Calu3 (cell line): ENCODE data around the gene SOX14. TPM values are rescaled to one million over a fixed set of nuclear protein-coding genes. Genes with fewer than 3 reads are reported as not detected.

Experiments used
- BruUV-seq: library from RNA; stranded (reverse); fragments of 400-500 nt; replicated peaks from 2 replicates; lab custom pipeline; 2021; lab: Mats Ljungman, UMichigan
- CTCF ChIA-PET: fragments of 300-600 bp; sonication (Branson Sonifier 250); formaldehyde crosslinking; loops from one replicate; lab custom pipeline; 2022; ENCODE audit warnings: antibody characterized with exemption; lab: Charles Lee
- DNase-seq: peaks from one replicate; pipeline ENCODE4 v3.0.0; 2022
- H3K27ac Mint-ChIP-seq: one replicate; pipeline ENCODE4 v1.8.0; 2022; ENCODE audit warnings: mixed read lengths; ENCODE audit not compliant: unreplicated experiment
- H3K27me3 Mint-ChIP-seq: one replicate; pipeline ENCODE4 v1.8.0; 2022; ENCODE audit warnings: mixed read lengths; ENCODE audit not compliant: unreplicated experiment
- H3K36me3 Mint-ChIP-seq: one replicate; pipeline ENCODE4 v1.8.0; 2022; ENCODE audit warnings: mild to moderate bottlenecking, moderate library complexity, mixed read lengths; ENCODE audit not compliant: insufficient read depth, unreplicated experiment
- H3K4me1 Mint-ChIP-seq: one replicate; pipeline ENCODE4 v1.8.0; 2022; ENCODE audit warnings: mild to moderate bottlenecking, low read depth, mixed read lengths; ENCODE audit not compliant: unreplicated experiment
- H3K4me3 Mint-ChIP-seq: one replicate; pipeline ENCODE4 v1.8.0; 2022; ENCODE audit warnings: mild to moderate bottlenecking, low read depth, moderate library complexity, mixed read lengths; ENCODE audit not compliant: unreplicated experiment
- H3K9me3 Mint-ChIP-seq: one replicate; pipeline ENCODE4 v1.8.0; 2022; ENCODE audit warnings: low read depth, mixed read lengths; ENCODE audit not compliant: unreplicated experiment
- CTCF ChIP-seq: fragments of 200-600 bp; IDR thresholded peaks from one replicate; pipeline ENCODE4 v1.8.0; 2022; ENCODE audit warnings: antibody characterized with exemption; ENCODE audit not compliant: unreplicated experiment
- intact Hi-C: fragments of 100-400 bp; cut with micrococcal nuclease; formaldehyde crosslinking; loops from one replicate; pipeline ENCODE4 v1.10.0; 2022; ENCODE audit not compliant: unreplicated experiment
- total RNA-seq: library from RNA; stranded (reverse); gene quantifications from 2 replicates; pipeline ENCODE4 v1.2.3, GENCODE V29; 2022

SOX14 gene
- total RNA-seq, 1 experiment from 2014 or later, result not detected

- BruUV-seq, result no TSS peak
- TF ChIP-seq CTCF, result no peak
- CTCF ChIA-PET, result interaction anchor here (0.6 kb wide), 1 partner anchor 9 kb away, joined by 3 read pairs; no protein-coding TSS in a partner anchor
- Mint-ChIP-seq H3K27me3 (peaks cover 78% of the 10 kb centered on the region), H3K4me1 (peaks cover 8% of the 10 kb centered on the region), H3K4me3 (peak overlapping the region; percentile 81), H3K9me3 (peaks cover 10% of the 10 kb centered on the region), H3K27ac (no peak overlapping the region), H3K36me3 (peaks cover 5% of the 10 kb centered on the region)
- DNase-seq, result no peak
- intact Hi-C loops, result no loop called here
Observed at GRCh38 chr3:137762674-137763593, 1.2 kb upstream of the SOX14 start.

DNA sequence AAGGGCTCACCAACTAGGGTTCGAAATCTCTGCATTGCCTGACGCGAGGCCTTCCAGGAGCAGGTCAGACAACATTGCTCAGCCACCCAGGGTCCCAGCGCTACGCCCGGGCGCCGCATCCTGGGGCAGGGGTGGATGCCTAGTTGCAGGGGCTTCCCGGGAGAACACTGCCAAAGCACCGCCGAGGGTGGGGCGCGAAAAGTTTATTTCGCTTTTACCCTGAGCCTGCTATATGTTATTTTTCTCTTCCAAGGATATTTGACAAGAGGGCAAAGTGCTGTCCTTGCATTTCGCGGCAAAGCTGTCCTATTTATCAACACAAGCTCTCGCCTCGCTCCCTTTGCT lies 549 bp upstream of the SOX14 start:
- H3K27me3 Mint-ChIP-seq, result peaks cover 84% of the 10 kb centered on the region
- H3K4me3 Mint-ChIP-seq, result peak overlapping the region; percentile 81
- intact Hi-C loops, result no loop called here
- no peak overlapping the region for H3K27ac Mint-ChIP-seq
- CTCF ChIA-PET, result no interaction called here
- H3K4me1 Mint-ChIP-seq, result peaks cover 8% of the 10 kb centered on the region
- peaks cover 10% of the 10 kb centered on the region for H3K9me3 Mint-ChIP-seq
- BruUV-seq, result no TSS peak
- no peak for TF ChIP-seq CTCF
- H3K36me3 Mint-ChIP-seq, result peaks cover 11% of the 10 kb centered on the region
- DNase-seq, result no peak

DNA sequence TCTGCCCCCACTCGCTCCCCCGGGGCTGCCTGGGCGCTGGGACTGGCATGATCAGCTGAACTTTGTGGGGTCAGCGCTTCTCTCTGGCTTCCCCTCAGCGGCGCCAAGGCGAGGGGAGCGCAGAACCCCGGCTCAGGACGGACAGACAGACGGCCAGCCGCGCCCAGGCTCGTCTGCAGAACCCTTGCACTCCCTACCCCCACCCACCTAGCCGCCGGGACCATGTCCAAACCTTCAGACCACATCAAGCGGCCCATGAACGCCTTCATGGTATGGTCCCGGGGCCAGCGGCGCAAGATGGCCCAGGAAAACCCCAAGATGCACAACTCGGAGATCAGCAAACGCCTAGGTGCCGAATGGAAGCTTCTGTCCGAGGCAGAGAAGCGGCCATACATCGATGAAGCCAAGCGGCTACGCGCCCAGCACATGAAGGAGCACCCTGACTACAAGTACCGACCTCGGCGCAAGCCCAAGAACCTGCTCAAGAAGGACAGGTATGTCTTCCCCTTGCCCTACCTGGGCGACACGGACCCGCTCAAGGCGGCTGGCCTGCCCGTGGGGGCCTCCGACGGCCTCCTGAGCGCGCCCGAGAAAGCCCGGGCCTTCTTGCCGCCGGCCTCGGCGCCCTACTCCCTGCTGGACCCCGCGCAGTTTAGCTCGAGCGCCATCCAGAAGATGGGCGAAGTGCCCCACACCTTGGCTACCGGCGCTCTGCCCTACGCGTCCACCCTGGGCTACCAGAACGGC lies 621 bp downstream of the SOX14 start:
- no peak overlapping the region for H3K27ac Mint-ChIP-seq
- H3K9me3 Mint-ChIP-seq, result peaks cover 10% of the 10 kb centered on the region
- CTCF ChIA-PET, result interaction anchor here (0.7 kb wide), 1 partner anchor 752 kb away, joined by 3 read pairs; no protein-coding TSS in a partner anchor
- no TSS peak for BruUV-seq
- H3K36me3 Mint-ChIP-seq, result peaks cover 13% of the 10 kb centered on the region
- H3K4me1 Mint-ChIP-seq, result peaks cover 8% of the 10 kb centered on the region
- no peak for DNase-seq
- H3K27me3 Mint-ChIP-seq, result peaks cover 96% of the 10 kb centered on the region
- intact Hi-C loops, result no loop called here
- H3K4me3 Mint-ChIP-seq, result peak overlapping the region; percentile 81
- no peak for TF ChIP-seq CTCF

DNA sequence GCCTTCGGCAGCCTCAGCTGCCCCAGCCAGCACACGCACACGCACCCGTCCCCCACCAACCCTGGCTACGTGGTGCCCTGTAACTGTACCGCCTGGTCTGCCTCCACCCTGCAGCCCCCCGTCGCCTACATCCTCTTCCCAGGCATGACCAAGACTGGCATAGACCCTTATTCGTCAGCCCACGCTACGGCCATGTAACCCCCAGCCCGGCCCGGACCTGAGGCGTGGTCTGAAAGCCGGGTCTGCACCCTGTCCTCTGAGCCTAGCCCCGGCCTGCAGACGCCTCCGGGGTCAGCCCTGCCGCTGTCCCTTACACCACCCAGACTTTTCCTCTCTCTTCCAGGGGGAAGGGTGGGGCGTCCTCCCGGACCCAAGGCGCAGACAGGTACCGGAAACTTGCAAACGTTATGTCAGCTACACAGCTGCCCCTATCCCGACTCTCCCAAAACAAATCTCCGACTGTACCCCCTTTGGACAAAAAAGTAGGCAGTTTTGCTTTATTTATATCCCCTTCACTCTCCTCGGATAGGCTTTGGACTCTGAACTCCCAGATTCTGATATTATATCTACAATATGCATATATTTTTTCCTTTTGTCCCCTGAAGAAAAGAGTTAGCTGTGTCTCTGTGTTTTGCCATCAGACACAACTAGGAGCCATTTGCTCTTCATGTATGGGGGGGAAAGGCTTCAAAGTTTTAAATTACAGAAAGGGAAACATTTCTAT lies 1.4 kb downstream of the SOX14 start:
- CTCF ChIA-PET, result no interaction called here
- Mint-ChIP-seq H3K27ac (no peak overlapping the region), H3K9me3 (peaks cover 10% of the 10 kb centered on the region), H3K36me3 (peaks cover 13% of the 10 kb centered on the region), H3K27me3 (peaks cover 100% of the 10 kb centered on the region), H3K4me1 (peaks cover 8% of the 10 kb centered on the region), H3K4me3 (no peak overlapping the region)
- DNase-seq, result no peak
- BruUV-seq, result no TSS peak
- TF ChIP-seq CTCF, result no peak
- intact Hi-C loops, result no loop called here
